Measurements from ENCODE around the gene TRRAP.

TRRAP gene

GRCh38 chr7:98903246-98903645, 24.9 kb downstream of the TRRAP start:
- DNase-seq: no peak

GRCh38 chr7:98907570-98907969, 29.2 kb downstream of the TRRAP start:
- DNase-seq: no peak

- DNase-seq: no peak
These were observed 30.3 kb downstream of the TRRAP start for GRCh38 chr7:98908585-98908984.

- no peak for DNase-seq
These were observed 31.2 kb downstream of the TRRAP start for GRCh38 chr7:98909487-98909886.

GRCh38 chr7:98910427-98910826, 32.1 kb downstream of the TRRAP start:
- no peak for DNase-seq

- no peak for DNase-seq
These were observed 33.6 kb downstream of the TRRAP start for GRCh38 chr7:98911916-98912315.

- no peak for DNase-seq
These were observed 34.7 kb downstream of the TRRAP start for GRCh38 chr7:98913026-98913425.

- DNase-seq: no peak
These were observed 35.3 kb downstream of the TRRAP start for GRCh38 chr7:98913612-98914011.

- DNase-seq: no peak
These were observed 39.0 kb downstream of the TRRAP start for GRCh38 chr7:98917331-98917730.

GRCh38 chr7:98921608-98922372, 43.5 kb downstream of the TRRAP start:
- no peak for DNase-seq

- DNase-seq: no peak
These were observed 44.3 kb downstream of the TRRAP start for GRCh38 chr7:98922392-98923187.

GRCh38 chr7:98923512-98923911, 45.2 kb downstream of the TRRAP start:
- DNase-seq: no peak

- DNase-seq: no peak
These were observed 48.8 kb downstream of the TRRAP start for GRCh38 chr7:98927125-98927524.

- DNase-seq: no peak
These were observed 52.1 kb downstream of the TRRAP start for GRCh38 chr7:98930464-98930863.

- DNase-seq: no peak
These were observed 52.6 kb downstream of the TRRAP start for GRCh38 chr7:98930921-98931320.

GRCh38 chr7:98933321-98933720, 55.0 kb downstream of the TRRAP start:
- no peak for DNase-seq

- no peak for DNase-seq
These were observed 55.9 kb downstream of the TRRAP start for GRCh38 chr7:98934267-98934666.

- no peak for DNase-seq
These were observed 57.5 kb downstream of the TRRAP start for GRCh38 chr7:98935811-98936210.

GRCh38 chr7:98943336-98943735, 65.0 kb downstream of the TRRAP start:
- DNase-seq: no peak

GRCh38 chr7:98944386-98944785, 66.1 kb downstream of the TRRAP start:
- DNase-seq: no peak

GRCh38 chr7:98945852-98946251, 67.5 kb downstream of the TRRAP start:
- no peak for DNase-seq

GRCh38 chr7:98946389-98946788, 68.1 kb downstream of the TRRAP start:
- DNase-seq: no peak

- DNase-seq: no peak
These were observed 71.2 kb downstream of the TRRAP start for GRCh38 chr7:98949336-98950044.

GRCh38 chr7:98955992-98956391, 77.7 kb downstream of the TRRAP start:
- DNase-seq: no peak
